Osteocyte (in vitro differentiated cells): Measurements from ENCODE around the gene MARS1. TPM values are rescaled to one million over a fixed set of nuclear protein-coding genes. Genes with fewer than 3 reads are reported as not detected.

Experiments used
- DNase-seq: peaks from one replicate; pipeline ENCODE4 v3.0.0; 2021; ENCODE audit warnings: mixed read lengths; ENCODE audit not compliant: unreplicated experiment; ENCODE audit errors: extremely low spot score
- H3K27ac Mint-ChIP-seq: one replicate; pipeline ENCODE4 v1.8.0; 2021; ENCODE audit warnings: mild to moderate bottlenecking, mixed read lengths; ENCODE audit not compliant: unreplicated experiment
- H3K27me3 Mint-ChIP-seq: one replicate; pipeline ENCODE4 v1.8.0; 2021; ENCODE audit warnings: mixed read lengths; ENCODE audit not compliant: unreplicated experiment
- H3K36me3 Mint-ChIP-seq: one replicate; pipeline ENCODE4 v1.8.0; 2021; ENCODE audit warnings: mixed read lengths; ENCODE audit not compliant: unreplicated experiment
- H3K4me1 Mint-ChIP-seq: one replicate; pipeline ENCODE4 v1.8.0; 2021; ENCODE audit warnings: mixed read lengths; ENCODE audit not compliant: unreplicated experiment
- H3K4me3 Mint-ChIP-seq: one replicate; pipeline ENCODE4 v1.8.0; 2021; ENCODE audit warnings: mild to moderate bottlenecking, moderate library complexity, mixed read lengths; ENCODE audit not compliant: unreplicated experiment
- H3K9me3 Mint-ChIP-seq: one replicate; pipeline ENCODE4 v1.8.0; 2021; ENCODE audit warnings: mixed read lengths; ENCODE audit not compliant: unreplicated experiment
- total RNA-seq: library from RNA; stranded (reverse); gene quantifications from 2 replicates; pipeline ENCODE4 v1.2.1, GENCODE V29; 2021
- TF ChIP-seq, protein P1 (sequence below): fragments of 200-600 bp; sonication (generic); IDR thresholded peaks from 2 replicates; pipeline ENCODE4 v1.5.0; 2021; ENCODE audit warnings: antibody characterized with exemption, mild to moderate bottlenecking, moderate library complexity

Gene MARS1
- total RNA-seq, 1 donor from 2014 or later, result 401 TPM

- TF ChIP-seq, protein P1, sequence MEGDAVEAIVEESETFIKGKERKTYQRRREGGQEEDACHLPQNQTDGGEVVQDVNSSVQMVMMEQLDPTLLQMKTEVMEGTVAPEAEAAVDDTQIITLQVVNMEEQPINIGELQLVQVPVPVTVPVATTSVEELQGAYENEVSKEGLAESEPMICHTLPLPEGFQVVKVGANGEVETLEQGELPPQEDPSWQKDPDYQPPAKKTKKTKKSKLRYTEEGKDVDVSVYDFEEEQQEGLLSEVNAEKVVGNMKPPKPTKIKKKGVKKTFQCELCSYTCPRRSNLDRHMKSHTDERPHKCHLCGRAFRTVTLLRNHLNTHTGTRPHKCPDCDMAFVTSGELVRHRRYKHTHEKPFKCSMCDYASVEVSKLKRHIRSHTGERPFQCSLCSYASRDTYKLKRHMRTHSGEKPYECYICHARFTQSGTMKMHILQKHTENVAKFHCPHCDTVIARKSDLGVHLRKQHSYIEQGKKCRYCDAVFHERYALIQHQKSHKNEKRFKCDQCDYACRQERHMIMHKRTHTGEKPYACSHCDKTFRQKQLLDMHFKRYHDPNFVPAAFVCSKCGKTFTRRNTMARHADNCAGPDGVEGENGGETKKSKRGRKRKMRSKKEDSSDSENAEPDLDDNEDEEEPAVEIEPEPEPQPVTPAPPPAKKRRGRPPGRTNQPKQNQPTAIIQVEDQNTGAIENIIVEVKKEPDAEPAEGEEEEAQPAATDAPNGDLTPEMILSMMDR, result no peak
- Mint-ChIP-seq H3K9me3 (no peaks in the 10 kb centered on the region), H3K36me3 (no peaks in the 10 kb centered on the region), H3K27me3 (peaks cover 57% of the 10 kb centered on the region), H3K4me1 (peaks cover 13% of the 10 kb centered on the region), H3K27ac (no peak overlapping the region), H3K4me3 (peak overlapping the region; percentile 51)
- DNase-seq, result peak; percentile 75
These were observed 11.5 kb upstream of the MARS1 start for GRCh38 chr12:57476162-57476992.

DNA sequence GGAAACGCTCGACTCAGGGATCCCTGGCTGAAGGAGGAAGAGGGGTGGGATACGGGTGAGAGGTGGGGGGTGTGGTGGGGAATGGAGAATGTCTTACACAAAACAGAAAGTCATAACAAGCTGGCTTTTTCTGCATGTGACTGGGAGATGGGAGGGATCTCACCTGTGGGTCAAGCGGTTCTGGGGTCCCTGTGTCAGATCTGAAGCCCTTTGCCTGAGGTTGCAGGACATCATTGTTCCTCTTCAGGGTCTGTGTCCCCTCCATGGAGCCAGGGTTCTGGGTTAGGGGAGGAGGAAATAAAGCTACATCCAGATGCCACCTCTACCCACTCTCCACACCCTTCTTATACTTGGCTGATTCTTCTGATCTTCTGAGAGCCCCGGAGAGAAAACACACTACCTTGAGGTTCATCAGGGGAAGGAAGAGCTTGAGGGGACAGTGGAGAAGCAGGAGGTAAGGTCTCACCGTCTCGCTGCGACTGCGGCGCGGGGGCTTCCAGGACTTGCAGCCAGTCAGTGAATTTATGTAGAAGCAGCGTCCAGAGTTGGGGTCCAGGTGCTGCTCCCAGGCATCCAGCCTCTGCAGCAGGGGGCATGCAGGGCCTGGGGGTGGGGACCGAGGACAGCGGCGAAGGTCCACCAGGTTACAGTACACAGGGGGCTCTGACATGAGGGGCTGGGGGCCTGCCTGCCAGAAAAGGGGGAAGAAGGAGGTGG lies 10.7 kb upstream of the MARS1 start:
- Mint-ChIP-seq H3K27ac (no peak overlapping the region), H3K4me3 (no peak overlapping the region), H3K9me3 (no peaks in the 10 kb centered on the region), H3K27me3 (peaks cover 54% of the 10 kb centered on the region), H3K4me1 (peaks cover 13% of the 10 kb centered on the region), H3K36me3 (no peaks in the 10 kb centered on the region)
- TF ChIP-seq, protein P1, result no peak
- peak; percentile 75 for DNase-seq

DNA sequence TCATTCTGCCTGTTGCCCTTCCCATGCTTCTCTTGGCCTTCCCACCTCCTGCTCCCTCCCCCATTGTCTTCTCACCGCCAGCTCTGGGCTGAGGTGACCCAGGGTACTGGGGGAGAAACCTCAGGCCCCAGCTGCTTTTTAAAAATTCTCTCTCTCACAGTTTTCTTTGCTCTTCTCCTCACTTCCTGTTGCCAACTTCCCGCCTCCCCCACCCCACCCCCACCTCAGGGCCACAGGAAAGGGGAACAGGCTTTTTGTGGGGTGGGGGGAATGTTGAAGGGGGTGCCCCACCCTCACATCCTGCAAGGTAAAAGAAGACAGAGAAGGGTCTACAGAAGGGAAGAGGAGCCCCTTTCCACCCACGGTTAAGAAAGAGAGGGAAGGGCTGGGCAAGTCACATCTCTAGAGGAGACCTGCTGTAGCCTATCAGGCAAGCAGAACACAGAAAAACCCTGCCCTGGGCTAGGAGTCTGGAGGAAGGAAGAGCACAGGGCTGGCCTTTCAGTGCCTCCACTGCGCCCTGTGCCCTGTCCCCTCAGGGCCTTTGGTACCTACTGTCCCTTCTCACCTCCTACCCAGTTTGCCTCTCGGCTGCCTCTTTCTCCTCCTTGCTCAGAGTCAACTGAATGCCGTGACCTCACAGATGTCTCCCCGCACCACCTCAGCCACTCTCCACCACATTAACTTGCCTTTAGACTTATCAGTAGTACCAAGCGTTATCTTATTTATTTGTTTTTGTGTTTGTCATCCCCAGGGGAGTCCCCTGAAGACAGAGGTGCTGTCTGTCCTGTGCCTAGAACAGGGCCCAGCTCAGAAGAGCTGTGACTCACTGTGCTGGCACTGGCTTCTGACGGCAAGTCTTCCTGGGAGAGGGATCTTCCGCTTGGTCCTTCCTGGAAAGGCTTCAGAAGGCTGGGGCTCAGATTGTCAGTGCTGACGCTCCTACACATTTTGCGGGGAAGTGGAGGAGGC lies 9.9 kb upstream of the MARS1 start:
- TF ChIP-seq, protein P1, result no peak

DNA sequence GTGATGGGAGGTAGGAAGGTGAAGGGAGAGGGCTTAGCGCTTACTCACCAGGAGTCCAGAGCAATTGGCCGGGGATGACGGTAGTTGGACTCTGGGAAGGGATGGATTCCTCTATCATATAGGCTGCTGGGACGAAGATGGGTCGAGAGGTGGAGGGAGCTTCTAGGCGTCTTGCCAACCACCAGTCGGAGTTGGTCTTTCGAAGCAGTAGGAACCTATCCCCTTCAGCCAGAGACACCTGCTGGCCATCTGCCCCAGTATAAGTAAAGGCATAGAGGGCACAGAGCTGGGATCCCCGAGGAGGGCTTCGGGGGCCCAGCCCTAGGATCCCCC lies 8.9 kb upstream of the MARS1 start:
- H3K27ac Mint-ChIP-seq, result no peak overlapping the region

More for the DNA sequence above, 9.9 kb upstream of the MARS1 start:
- no peak overlapping the region for H3K27ac Mint-ChIP-seq
- peaks cover 46% of the 10 kb centered on the region for H3K27me3 Mint-ChIP-seq
- H3K4me3 Mint-ChIP-seq, result no peak overlapping the region
- no peaks in the 10 kb centered on the region for H3K9me3 Mint-ChIP-seq
- peaks cover 13% of the 10 kb centered on the region for H3K4me1 Mint-ChIP-seq
- H3K36me3 Mint-ChIP-seq, result no peaks in the 10 kb centered on the region
- DNase-seq, result no peak

More for the DNA sequence above, 8.9 kb upstream of the MARS1 start:
- peaks cover 39% of the 10 kb centered on the region for H3K27me3 Mint-ChIP-seq
- peak; percentile 82 for DNase-seq
- H3K9me3 Mint-ChIP-seq, result no peaks in the 10 kb centered on the region
- H3K4me1 Mint-ChIP-seq, result peaks cover 20% of the 10 kb centered on the region
- no peaks in the 10 kb centered on the region for H3K36me3 Mint-ChIP-seq
- no peak overlapping the region for H3K4me3 Mint-ChIP-seq
- TF ChIP-seq, protein P1, result no peak
